Mucosa of rectum (tissue), 2 donors: ENCODE data around the gene LCOR.

Experiments used
- H3K27ac ChIP-seq, 2 donors: one replicate each; pipeline ENCODE4 v1.7.0; 2013; ENCODE audit warnings: inconsistent platforms in 2 of 2, low read depth in 2 of 2, low read length in 2 of 2
- H3K27me3 ChIP-seq, 2 donors: one replicate each; pipeline ENCODE4 v1.7.0; 2013; ENCODE audit warnings: low read length in 2 of 2; ENCODE audit not compliant: control insufficient read depth in 2 of 2, insufficient read depth in 2 of 2
- H3K36me3 ChIP-seq, 2 donors: one replicate each; pipeline ENCODE4 v1.7.0; 2013; ENCODE audit warnings: low read length in 2 of 2; ENCODE audit not compliant: control insufficient read depth in 2 of 2, insufficient read depth in 2 of 2
- H3K4me1 ChIP-seq, 2 donors: one replicate each; pipeline ENCODE4 v1.7.0; 2013; ENCODE audit warnings: low read length in 2 of 2, mild to moderate bottlenecking in 1 of 2; ENCODE audit not compliant: control insufficient read depth in 2 of 2, insufficient read depth in 2 of 2
- H3K4me3 ChIP-seq, 2 donors: one replicate each; pipeline ENCODE4 v1.7.0; 2013; ENCODE audit warnings: low read length in 2 of 2
- H3K9ac ChIP-seq, 2 donors: one replicate each; pipeline ENCODE4 v1.7.0; 2013; ENCODE audit warnings: low read length in 2 of 2, low read depth in 1 of 2, mild to moderate bottlenecking in 1 of 2
- H3K9me3 ChIP-seq, 2 donors: one replicate each; pipeline ENCODE4 v1.7.0; 2013; ENCODE audit warnings: low read length in 2 of 2; ENCODE audit not compliant: control insufficient read depth in 2 of 2
- donor health status: healthy.
- donor health status: Normal muscosa, but diverticular disease.

Gene LCOR

DNA sequence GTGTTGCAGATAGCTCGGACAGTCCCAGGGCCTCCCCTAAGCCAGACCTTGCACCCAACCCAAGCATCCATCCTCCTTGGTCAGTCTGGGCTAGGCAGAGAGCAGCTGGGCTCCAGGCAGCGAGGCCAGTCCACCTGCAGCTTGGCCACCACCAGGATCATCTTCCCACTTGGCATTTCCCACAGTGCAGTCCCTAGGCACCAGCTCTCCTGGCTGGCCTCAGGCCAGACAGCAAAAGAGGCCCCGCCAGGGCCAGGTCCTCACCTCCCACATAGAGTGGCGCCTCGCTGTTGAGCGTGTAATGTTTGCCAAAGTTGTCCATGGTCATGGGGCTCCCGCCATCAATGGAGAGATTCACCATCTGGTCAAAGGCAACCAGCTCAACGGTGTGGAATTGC is 171.7 kb downstream of the LCOR start:
- H3K27ac ChIP-seq, result no peak overlapping the region
- no peaks in the 10 kb centered on the region for H3K36me3 ChIP-seq
- no peaks in the 10 kb centered on the region for H3K4me1 ChIP-seq
- peaks cover 0 to 7% of the 10 kb centered on the region in 2 donors for H3K9me3 ChIP-seq
- no peak overlapping the region for H3K9ac ChIP-seq
- H3K27me3 ChIP-seq, result no peaks in the 10 kb centered on the region
- H3K4me3 ChIP-seq, result no peak overlapping the region

GRCh38 chr10:97004591-97004990 is 172.5 kb downstream of the LCOR start:
- no peaks in the 10 kb centered on the region for H3K36me3 ChIP-seq
- H3K4me1 ChIP-seq, result no peaks in the 10 kb centered on the region
- H3K27ac ChIP-seq, result no peak overlapping the region
- H3K27me3 ChIP-seq, result no peaks in the 10 kb centered on the region
- no peak overlapping the region for H3K4me3 ChIP-seq
- no peak overlapping the region for H3K9ac ChIP-seq
- peaks cover 0 to 7% of the 10 kb centered on the region in 2 donors for H3K9me3 ChIP-seq

GRCh38 chr10:97005349-97005748 is 173.3 kb downstream of the LCOR start:
- Histone ChIP-seq H3K9me3 (peaks cover 0 to 7% of the 10 kb centered on the region in 2 donors), H3K4me1 (no peaks in the 10 kb centered on the region), H3K4me3 (no peak overlapping the region), H3K36me3 (no peaks in the 10 kb centered on the region), H3K27ac (no peak overlapping the region), H3K9ac (no peak overlapping the region), H3K27me3 (no peaks in the 10 kb centered on the region)

DNA sequence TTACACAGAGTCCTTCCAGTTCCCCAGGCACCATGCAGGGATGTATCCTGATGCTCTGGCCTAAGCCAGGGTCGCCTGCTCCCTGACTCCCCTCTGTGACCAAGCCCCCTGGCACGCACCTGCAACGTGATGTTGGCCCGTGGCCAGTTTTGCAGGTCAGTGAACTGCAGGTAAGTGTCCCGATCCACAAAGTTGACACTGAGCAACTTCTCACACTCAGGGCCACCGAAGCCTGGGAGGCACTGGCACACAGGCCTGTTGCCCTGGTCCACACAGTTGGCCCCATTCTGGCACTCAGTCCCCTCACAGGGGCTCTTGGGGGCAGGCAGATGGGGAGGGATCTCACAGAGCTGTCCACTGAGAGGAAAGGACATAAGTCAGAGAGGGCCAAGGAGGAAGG is 174.3 kb downstream of the LCOR start:
- Histone ChIP-seq H3K27me3 (no peaks in the 10 kb centered on the region), H3K27ac (no peak overlapping the region), H3K9me3 (peaks cover 0 to 7% of the 10 kb centered on the region in 2 donors), H3K4me3 (no peak overlapping the region), H3K9ac (no peak overlapping the region), H3K36me3 (no peaks in the 10 kb centered on the region), H3K4me1 (no peaks in the 10 kb centered on the region)

GRCh38 chr10:97007417-97007816 is 175.3 kb downstream of the LCOR start:
- no peaks in the 10 kb centered on the region for H3K4me1 ChIP-seq
- no peaks in the 10 kb centered on the region for H3K27me3 ChIP-seq
- no peak overlapping the region for H3K27ac ChIP-seq
- no peak overlapping the region for H3K4me3 ChIP-seq
- H3K36me3 ChIP-seq, result no peaks in the 10 kb centered on the region
- no peak overlapping the region for H3K9ac ChIP-seq
- H3K9me3 ChIP-seq, result peaks cover 0 to 7% of the 10 kb centered on the region in 2 donors

DNA sequence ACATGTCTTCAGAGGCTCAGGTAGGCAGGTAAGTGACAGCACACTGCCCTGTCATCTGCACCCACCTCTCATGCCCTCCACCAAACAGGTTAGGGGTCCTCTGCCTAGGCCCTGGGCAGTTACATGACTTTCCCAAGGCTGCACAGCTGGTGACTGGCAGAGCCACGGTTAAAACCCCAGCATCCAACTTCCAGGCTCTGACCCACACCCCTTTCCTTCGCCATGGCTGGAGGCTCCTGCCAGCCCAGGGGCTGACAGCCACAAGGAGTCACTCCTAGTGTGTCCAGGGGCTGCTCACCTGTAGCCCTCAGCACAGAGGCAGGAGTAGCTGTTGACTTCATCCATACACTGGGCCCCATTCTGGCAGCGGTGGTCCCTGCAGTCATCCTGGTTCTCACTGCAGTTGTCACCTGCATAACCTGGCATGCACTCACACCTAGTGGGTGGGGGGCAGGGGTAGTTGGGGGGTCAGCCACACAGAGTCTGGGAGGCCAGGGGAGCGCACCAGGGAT is 178.7 kb downstream of the LCOR start:
- Histone ChIP-seq H3K27me3 (no peaks in the 10 kb centered on the region), H3K36me3 (no peaks in the 10 kb centered on the region), H3K27ac (no peak overlapping the region), H3K9me3 (peaks cover 0 to 7% of the 10 kb centered on the region in 2 donors), H3K9ac (no peak overlapping the region), H3K4me1 (no peaks in the 10 kb centered on the region), H3K4me3 (no peak overlapping the region)

- Histone ChIP-seq H3K27ac (no peak overlapping the region), H3K27me3 (no peaks in the 10 kb centered on the region), H3K9ac (no peak overlapping the region)
Measured at GRCh38 chr10:97011397-97011796, 179.3 kb downstream of the LCOR start.

DNA sequence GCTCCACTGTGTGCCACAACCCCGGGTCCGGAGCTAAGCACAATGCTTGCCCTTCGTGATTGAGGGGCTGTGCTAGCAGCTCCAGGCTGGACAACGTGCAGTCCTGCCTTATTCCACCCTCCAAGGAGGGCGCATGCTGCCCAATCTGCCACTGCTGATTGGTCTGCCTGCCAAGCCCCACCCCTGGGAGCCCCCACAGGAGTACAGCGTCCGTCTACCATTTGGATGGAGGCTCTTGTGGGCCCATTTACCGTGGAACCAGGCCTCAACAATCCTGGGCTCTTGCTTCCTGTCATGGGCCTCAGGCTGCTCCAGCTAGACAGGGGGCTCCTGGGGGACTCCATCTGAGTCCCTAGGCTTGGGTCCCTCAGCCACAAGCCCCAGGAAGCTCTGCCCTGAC is 180.4 kb downstream of the LCOR start:
- Histone ChIP-seq H3K27ac (no peak overlapping the region), H3K9me3 (peaks cover 0 to 2% of the 10 kb centered on the region in 2 donors), H3K4me3 (no peak overlapping the region), H3K36me3 (no peaks in the 10 kb centered on the region), H3K4me1 (no peaks in the 10 kb centered on the region), H3K9ac (no peak overlapping the region), H3K27me3 (no peaks in the 10 kb centered on the region)

More at GRCh38 chr10:97011397-97011796, 179.3 kb downstream of the LCOR start:
- Histone ChIP-seq H3K36me3 (no peaks in the 10 kb centered on the region), H3K9me3 (peaks cover 0 to 7% of the 10 kb centered on the region in 2 donors), H3K4me3 (no peak overlapping the region), H3K4me1 (no peaks in the 10 kb centered on the region)

- Histone ChIP-seq H3K27ac (no peak overlapping the region), H3K9ac (no peak overlapping the region), H3K9me3 (no peaks in the 10 kb centered on the region), H3K4me1 (no peaks in the 10 kb centered on the region), H3K36me3 (no peaks in the 10 kb centered on the region), H3K27me3 (no peaks in the 10 kb centered on the region), H3K4me3 (no peak overlapping the region)
Measured at GRCh38 chr10:97013568-97013967, 181.5 kb downstream of the LCOR start.

DNA sequence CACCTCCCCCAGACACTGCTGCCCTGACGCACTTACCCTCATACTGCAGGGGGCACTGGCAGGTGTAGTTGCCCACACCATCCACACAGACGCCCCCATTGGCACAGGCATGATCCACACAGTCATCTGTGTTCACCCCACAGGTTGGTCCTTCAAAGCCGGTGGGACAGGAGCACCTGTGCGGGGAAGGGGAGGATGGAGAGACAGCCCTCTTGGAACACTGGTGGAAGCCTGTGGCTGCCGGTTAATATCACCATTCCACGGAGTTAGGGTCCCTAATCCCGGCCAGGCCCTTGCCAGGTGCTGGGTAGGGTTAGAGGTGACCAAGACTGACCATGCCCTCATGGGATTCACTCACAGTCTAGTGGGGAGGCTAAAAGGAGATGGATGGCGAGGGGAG is 181.9 kb downstream of the LCOR start:
- no peaks in the 10 kb centered on the region for H3K36me3 ChIP-seq

GRCh38 chr10:97015240-97015639 is 183.1 kb downstream of the LCOR start:
- H3K4me1 ChIP-seq, result no peaks in the 10 kb centered on the region
- no peak overlapping the region for H3K9ac ChIP-seq
- no peaks in the 10 kb centered on the region for H3K36me3 ChIP-seq
- no peak overlapping the region for H3K27ac ChIP-seq
- no peaks in the 10 kb centered on the region for H3K27me3 ChIP-seq
- no peak overlapping the region for H3K4me3 ChIP-seq
- H3K9me3 ChIP-seq, result no peaks in the 10 kb centered on the region

More for the DNA sequence above, 181.9 kb downstream of the LCOR start:
- Histone ChIP-seq H3K9ac (no peak overlapping the region), H3K9me3 (no peaks in the 10 kb centered on the region), H3K27me3 (no peaks in the 10 kb centered on the region), H3K4me3 (no peak overlapping the region), H3K4me1 (no peaks in the 10 kb centered on the region), H3K27ac (no peak overlapping the region)
